Measurements from ENCODE around the gene KRTAP5-5. TPM values are rescaled to one million over a fixed set of nuclear protein-coding genes. Genes with fewer than 3 reads are reported as not detected.
"Not testable (repeated sequence)": the region's sequence is repeated elsewhere in the genome, so short reads cannot be mapped to it uniquely, and the experiment has no call there.

The KRTAP5-5 gene
- polyA plus RNA-seq, 4 donors = 0.13 TPM; not detected in 3

- no peak for DNase-seq (ENCODE audit: low read depth in 4 of 4, low spot score in 2 of 4)
Measured at GRCh38 chr11:1640076-1640946, 10.7 kb downstream of the KRTAP5-5 start.

- DNase-seq (ENCODE audit: low read depth in 4 of 4, low spot score in 2 of 4) = no peak
Measured at GRCh38 chr11:1641096-1641495, 11.5 kb downstream of the KRTAP5-5 start.

DNA sequence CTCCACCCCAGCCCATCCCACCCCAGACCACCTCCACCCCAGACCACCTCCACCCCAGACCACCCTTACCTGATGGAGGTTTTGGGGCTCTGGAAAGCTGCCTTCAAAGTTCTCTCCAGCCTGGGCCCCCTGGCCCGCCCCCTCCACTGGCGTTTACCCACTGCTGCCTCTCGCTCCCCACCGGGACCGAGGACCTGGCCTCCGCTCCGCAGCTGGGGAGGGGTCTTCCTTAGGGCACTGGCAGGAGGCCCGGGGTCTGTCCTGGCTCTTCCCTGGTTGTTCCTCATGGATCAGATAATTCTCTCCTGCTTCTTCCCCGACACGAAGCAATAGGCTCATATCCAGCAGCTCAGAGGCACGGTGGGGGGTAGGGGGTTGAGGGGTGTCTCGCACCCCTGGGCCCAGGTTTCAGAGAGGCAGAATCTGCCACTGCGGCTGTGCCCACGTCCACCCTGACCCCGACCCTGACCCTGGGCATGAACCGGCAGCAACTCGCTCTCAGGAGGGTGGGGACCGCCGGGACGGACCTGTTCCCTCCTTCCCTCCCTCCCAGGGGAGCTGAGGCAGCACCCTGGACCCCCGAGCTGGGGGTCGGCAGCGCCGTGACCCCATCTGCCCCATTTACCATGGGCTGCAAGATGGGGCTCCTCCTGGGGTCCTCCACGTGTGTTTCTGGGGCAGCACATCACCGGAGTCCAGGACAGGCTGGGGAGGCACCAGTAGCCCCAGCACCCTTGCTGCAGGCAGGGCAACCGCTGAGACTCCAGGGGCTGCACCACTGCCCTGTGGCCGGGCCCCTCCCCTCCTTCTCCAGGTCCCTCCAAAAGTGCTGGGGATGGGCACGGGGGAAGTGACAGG is 12.9 kb downstream of the KRTAP5-5 start:
- no peak for DNase-seq (ENCODE audit: low read depth in 4 of 4, low spot score in 2 of 4)

DNA sequence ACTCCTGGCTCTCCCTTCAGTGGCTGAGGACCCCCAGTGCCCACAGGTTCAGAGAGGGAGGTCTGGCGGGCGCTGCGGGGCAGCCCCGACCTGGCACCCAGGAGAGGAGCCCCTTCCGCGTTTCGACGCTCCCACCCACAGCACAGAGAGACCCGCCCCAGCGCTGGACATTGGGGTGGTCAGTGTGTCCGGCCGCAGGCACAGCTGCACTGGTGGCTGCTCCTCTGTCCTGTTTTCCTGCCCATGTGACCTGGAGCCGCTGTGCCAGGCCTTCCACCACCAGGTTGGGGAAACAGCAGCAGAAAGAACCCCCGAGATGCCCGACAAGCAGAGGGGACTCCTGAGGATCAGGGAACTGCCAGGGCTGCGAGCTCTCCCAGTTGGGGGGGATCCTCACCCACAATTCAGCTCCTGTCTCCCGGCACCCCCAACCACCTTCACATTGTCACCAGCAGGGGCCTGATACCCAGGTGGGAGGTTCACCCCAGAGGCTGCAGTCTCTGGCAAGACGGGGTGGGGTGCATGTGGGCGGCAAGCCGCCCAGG is 13.6 kb downstream of the KRTAP5-5 start:
- no peak for DNase-seq (ENCODE audit: low read depth in 4 of 4, low spot score in 2 of 4)

DNA sequence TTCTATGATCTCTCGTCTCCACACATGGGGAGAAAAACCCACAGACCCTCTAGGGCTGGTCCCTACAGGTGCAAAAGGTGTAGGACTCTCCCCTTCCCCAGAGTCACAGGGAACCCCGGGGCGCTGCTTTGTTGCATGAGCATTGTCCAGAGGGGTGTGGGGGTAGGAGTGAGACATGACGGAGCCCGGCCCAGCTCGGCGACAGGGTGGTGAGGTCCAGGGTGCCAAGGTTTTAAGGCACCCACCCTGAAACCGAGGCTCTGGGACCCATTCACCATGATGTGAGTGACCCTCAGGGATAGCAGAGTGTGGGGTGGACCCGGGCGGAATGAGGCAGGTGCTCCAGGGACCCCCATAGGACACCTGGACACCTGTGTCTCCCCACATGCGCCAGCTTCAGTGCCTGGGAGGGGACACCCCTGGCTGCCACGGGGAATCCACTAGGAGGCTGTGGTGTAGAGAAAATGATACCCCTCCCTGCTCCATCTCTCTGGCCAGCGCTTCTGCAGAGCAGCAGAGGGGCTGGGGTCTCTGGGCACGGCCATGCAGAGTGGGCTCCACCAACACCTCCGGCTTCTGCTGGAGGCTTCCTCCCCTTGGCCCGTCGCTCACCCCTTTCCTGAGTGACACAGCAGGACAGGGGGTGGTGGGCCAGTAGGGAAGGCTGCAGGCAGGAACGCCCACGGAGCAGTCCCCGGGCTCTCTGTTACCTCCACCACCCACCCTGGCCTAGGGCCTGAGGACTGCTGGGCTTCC is 15.2 kb downstream of the KRTAP5-5 start:
- no peak for DNase-seq (ENCODE audit: low read depth in 4 of 4, low spot score in 2 of 4)

DNA sequence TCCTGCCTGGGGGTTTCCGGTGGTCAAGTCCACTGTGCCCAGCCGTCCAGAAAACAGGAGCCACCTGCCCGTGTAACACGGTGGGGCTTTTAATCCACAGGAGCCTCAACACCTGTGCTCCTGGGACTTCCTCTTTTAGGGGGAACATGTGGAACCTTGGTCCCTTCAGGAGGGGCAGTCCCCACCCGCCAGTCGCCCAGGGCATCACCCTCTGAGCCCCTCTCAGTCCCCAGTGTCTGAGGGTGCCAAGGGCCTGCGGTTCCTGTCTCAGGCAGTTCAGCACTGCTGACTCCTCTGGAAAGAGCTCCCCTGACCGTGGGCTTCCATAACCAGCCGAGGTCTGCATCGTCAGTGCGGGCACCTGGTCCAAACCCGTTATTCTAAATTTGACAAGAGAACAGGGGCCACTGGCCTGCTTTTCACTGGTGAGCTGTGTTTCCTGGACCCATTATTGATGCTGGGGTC is 15.8 kb downstream of the KRTAP5-5 start:
- DNase-seq (ENCODE audit: low read depth in 4 of 4, low spot score in 2 of 4) = no peak

GRCh38 chr11:1646540-1646939 is 17.0 kb downstream of the KRTAP5-5 start:
- DNase-seq (ENCODE audit: low read depth in 4 of 4, low spot score in 2 of 4) = not testable (repeated sequence)

GRCh38 chr11:1647901-1648652 is 18.5 kb downstream of the KRTAP5-5 start:
- no peak for DNase-seq (ENCODE audit: low read depth in 4 of 4, low spot score in 2 of 4)

- no peak for DNase-seq (ENCODE audit: low read depth in 4 of 4, low spot score in 2 of 4)
Measured at GRCh38 chr11:1648653-1649420, 19.3 kb downstream of the KRTAP5-5 start.

- DNase-seq (ENCODE audit: low read depth in 4 of 4, low spot score in 2 of 4) = no peak
Measured at GRCh38 chr11:1650034-1650917, 20.7 kb downstream of the KRTAP5-5 start.

DNA sequence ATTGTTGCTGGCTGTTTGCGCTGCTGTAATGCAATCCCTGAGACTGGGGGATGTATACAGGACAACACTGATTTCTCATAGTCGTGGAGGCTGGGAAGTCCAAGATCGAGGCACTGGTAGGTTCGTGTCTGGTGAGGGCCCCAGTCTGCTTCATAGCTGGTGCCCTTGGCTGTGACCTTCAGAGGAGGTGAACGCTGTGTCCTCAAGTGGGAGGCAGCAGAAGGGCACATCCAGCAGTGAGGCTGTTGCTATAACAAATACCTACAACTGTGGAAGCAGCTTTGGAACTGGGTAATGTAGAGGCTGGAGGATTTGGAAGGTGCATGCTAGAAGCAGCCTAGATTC is 21.3 kb downstream of the KRTAP5-5 start:
- DNase-seq (ENCODE audit: low read depth in 4 of 4, low spot score in 2 of 4) = no peak

- no peak for DNase-seq (ENCODE audit: low read depth in 4 of 4, low spot score in 2 of 4)
Measured at GRCh38 chr11:1651411-1651980, 21.9 kb downstream of the KRTAP5-5 start.

DNA sequence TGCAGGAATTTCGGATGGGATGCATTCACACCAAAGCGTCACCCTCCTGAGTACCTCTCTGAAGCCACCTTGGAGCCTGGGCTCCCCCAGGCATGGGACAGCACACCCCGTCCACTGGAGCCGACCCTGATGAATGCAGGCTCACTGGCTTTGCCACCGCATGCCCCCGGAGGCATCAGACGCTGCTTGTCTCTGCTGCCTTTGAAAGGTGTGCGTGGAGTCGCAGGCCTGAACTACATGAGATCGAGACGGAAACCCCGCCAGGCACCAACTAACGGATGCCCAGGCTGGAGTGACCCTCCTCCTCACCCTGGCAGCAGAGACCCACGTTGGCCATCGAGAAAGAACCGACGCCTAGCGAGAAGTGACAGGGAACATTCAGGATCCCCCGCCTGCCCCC is 22.5 kb downstream of the KRTAP5-5 start:
- no peak for DNase-seq (ENCODE audit: low read depth in 4 of 4, low spot score in 2 of 4)

DNA sequence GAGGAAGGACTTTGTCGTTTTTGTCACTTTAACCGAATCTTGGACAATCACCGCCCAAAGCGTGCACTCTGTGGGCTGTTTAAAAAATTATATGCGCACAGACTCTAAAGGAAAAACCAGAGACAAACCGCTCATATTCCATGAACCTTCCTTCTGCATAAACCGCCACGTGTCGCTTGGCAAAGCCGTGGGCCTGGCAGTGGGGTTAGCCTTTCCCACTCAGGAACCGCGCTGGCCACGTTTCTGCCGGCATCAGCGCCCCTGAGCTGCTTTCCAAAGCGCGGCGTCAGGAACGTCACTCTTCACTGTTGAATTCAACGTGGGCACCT is 22.8 kb downstream of the KRTAP5-5 start:
- DNase-seq (ENCODE audit: low read depth in 4 of 4, low spot score in 2 of 4) = no peak

- no peak for DNase-seq (ENCODE audit: low read depth in 4 of 4, low spot score in 2 of 4)
Measured at GRCh38 chr11:1652771-1653540, 23.4 kb downstream of the KRTAP5-5 start.

- DNase-seq (ENCODE audit: low read depth in 4 of 4, low spot score in 2 of 4) = no peak
Measured at GRCh38 chr11:1653541-1654387, 24.2 kb downstream of the KRTAP5-5 start.

All from left renal cortex interstitium (tissue), 4 donors.